T-cell (primary cell): ENCODE results near the gene SPEG. TPM values are rescaled to one million over a fixed set of nuclear protein-coding genes. Genes with fewer than 3 reads are reported as not detected.

Experiments
- ATAC-seq, 4 experiments: fragments of 200-7000 bp in 3 of 4; fragments of 150-1000 bp in 1 of 4; cut with Tn5 transposase; replicated peaks in 1 of 4; 1 replicate in 3 of 4; 2 replicates in 1 of 4; pipeline ENCODE4 v1.10.0; 2021; ENCODE audit warnings: moderate library complexity in 3 of 4, mild to moderate bottlenecking in 2 of 4, moderate number of reproducible peaks in 1 of 4
- CTCF ChIA-PET, 2 donors: fragments of 300-600 bp; sonication (Branson Sonifier 250); formaldehyde crosslinking; loops; one replicate each; lab custom pipeline; 2022; ENCODE audit warnings: antibody characterized with exemption in 2 of 2; lab: Charles Lee
- POLR2A ChIA-PET, 2 donors: fragments of 300-600 bp; sonication (Branson Sonifier 250); formaldehyde crosslinking; loops; one replicate each; lab custom pipeline; 2022; ENCODE audit warnings: antibody characterized with exemption in 2 of 2; lab: Charles Lee
- DNase-seq, 35 experiments: peaks; one replicate each; pipeline versions ENCODE4 v3.0.0 to v3.0.0-alpha.2; 2013 to 2023
- H3K27ac ChIP-seq: one replicate; pipeline ENCODE4 v1.5.1; 2013; ENCODE audit warnings: low read length
- H3K27me3 ChIP-seq, 2 experiments: replicated peaks in 1 of 2; 1 replicate in 1 of 2; 2 replicates in 1 of 2; pipeline versions ENCODE4 v1.6.1 to v1.7.0; 2013; ENCODE audit warnings: low read length in 1 of 2, mixed read lengths in 1 of 2; ENCODE audit not compliant: control insufficient read depth in 2 of 2, insufficient read depth in 2 of 2; ENCODE audit errors: extremely low read depth in 1 of 2
- H3K36me3 ChIP-seq, 2 donors: 1 replicate in 1 of 2; 2 replicates in 1 of 2; pipeline versions ENCODE4 v1.6.1 to v1.7.0; 2013; ENCODE audit warnings: low read length in 1 of 2; ENCODE audit not compliant: control insufficient read depth in 2 of 2, insufficient read depth in 1 of 2; ENCODE audit errors: extremely low read depth in 1 of 2
- H3K4me1 ChIP-seq, 2 experiments: 1 replicate in 1 of 2; 2 replicates in 1 of 2; pipeline versions ENCODE4 v1.6.1 to v1.7.0; 2013; ENCODE audit warnings: low read length in 2 of 2, mixed read lengths in 1 of 2; ENCODE audit not compliant: insufficient read depth in 2 of 2, control insufficient read depth in 1 of 2; ENCODE audit errors: extremely low read depth in 1 of 2
- H3K4me3 ChIP-seq, 2 donors: 1 replicate in 1 of 2; 2 replicates in 1 of 2; pipeline versions ENCODE4 v1.5.1 to v1.7.0; 2013; ENCODE audit warnings: mild to moderate bottlenecking in 2 of 2, low read length in 1 of 2, moderate library complexity in 1 of 2; ENCODE audit not compliant: control insufficient read depth in 1 of 2; ENCODE audit errors: extremely low read depth in 1 of 2
- H3K9me3 ChIP-seq: 2 replicates; pipeline ENCODE4 v1.7.0; 2013
- H3K27ac Mint-ChIP-seq, 2 donors: one replicate each; pipeline ENCODE4 v1.8.0; 2020 to 2021; ENCODE audit warnings: mild to moderate bottlenecking in 2 of 2, mixed read lengths in 2 of 2
- H3K27me3 Mint-ChIP-seq, 2 donors: one replicate each; pipeline ENCODE4 v1.8.0; 2021 to 2022; ENCODE audit warnings: mixed read lengths in 2 of 2
- H3K36me3 Mint-ChIP-seq: one replicate; pipeline ENCODE4 v1.8.0; 2021; ENCODE audit warnings: mixed read lengths
- H3K4me1 Mint-ChIP-seq, 3 donors: one replicate each; pipeline ENCODE4 v1.8.0; 2020 to 2022; ENCODE audit warnings: mixed read lengths in 3 of 3, mild to moderate bottlenecking in 1 of 3
- H3K4me3 Mint-ChIP-seq, 3 donors: one replicate each; pipeline ENCODE4 v1.8.0; 2020 to 2022; ENCODE audit warnings: mild to moderate bottlenecking in 3 of 3, mixed read lengths in 3 of 3, moderate library complexity in 3 of 3
- H3K9me3 Mint-ChIP-seq, 3 donors: one replicate each; pipeline ENCODE4 v1.8.0; 2020 to 2022; ENCODE audit warnings: mixed read lengths in 3 of 3
- WGBS: methylation state at CpG from one replicate; pipeline ENCODE4 v1.1.5; 2013; ENCODE audit warnings: missing lambda C conversion rate; ENCODE audit not compliant: insufficient coverage; 5-methylcytosine and 5-hydroxymethylcytosine counted together
- total RNA-seq, 35 experiments: library from RNA in 6 of 35; stranded (reverse) in 6 of 35; fragments of 120-200 nt in 1 of 35; gene quantifications; one replicate each; pipeline versions ENCODE4 v1.2.1 to v1.2.4 and lab custom pipeline; 2013 to 2026

The SPEG gene
- total RNA-seq, 5 donors from 2014 or later (not counting 1 experiment from before 2014, with no cell fraction given) = 13.8 to 23.9 (median 18.9) TPM

DNA sequence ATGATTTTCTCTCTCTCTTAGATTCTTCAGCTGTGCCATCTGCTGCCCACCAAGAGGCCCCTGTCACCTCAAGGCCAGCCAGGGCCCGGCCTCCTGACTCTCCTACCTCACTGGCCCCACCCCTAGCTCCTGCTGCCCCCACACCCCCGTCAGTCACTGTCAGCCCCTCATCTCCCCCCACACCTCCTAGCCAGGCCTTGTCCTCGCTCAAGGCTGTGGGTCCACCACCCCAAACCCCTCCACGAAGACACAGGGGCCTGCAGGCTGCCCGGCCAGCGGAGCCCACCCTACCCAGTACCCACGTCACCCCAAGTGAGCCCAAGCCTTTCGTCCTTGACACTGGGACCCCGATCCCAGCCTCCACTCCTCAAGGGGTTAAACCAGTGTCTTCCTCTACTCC lies 54.7 kb downstream of the SPEG start:
- Mint-ChIP-seq H3K27ac (no peak overlapping the region), H3K9me3 (no peaks in the 10 kb centered on the region), H3K36me3 (no peaks in the 10 kb centered on the region), H3K4me1 (peaks cover 0 to 5% (median 5%) of the 10 kb centered on the region in 3 donors), H3K27me3 (peaks cover 31 to 60% of the 10 kb centered on the region in 2 donors), H3K4me3 (no peak overlapping the region)
- ChIA-PET POLR2A (no interaction called here), CTCF (no interaction called here)
- peaks cover 0 to 7% of the 10 kb centered on the region in 2 experiments for H3K4me1 ChIP-seq
- peaks cover 6 to 92% of the 10 kb centered on the region in 2 experiments for H3K27me3 ChIP-seq
- no peak overlapping the region for H3K27ac ChIP-seq
- WGBS = 57% methylated on average over 3 of the region's 9 CpGs
- H3K4me3 ChIP-seq = no peak overlapping the region
- no peaks in the 10 kb centered on the region for H3K36me3 ChIP-seq
- H3K9me3 ChIP-seq = no peaks in the 10 kb centered on the region
- ATAC-seq (no peak), DNase-seq (no peak)

DNA sequence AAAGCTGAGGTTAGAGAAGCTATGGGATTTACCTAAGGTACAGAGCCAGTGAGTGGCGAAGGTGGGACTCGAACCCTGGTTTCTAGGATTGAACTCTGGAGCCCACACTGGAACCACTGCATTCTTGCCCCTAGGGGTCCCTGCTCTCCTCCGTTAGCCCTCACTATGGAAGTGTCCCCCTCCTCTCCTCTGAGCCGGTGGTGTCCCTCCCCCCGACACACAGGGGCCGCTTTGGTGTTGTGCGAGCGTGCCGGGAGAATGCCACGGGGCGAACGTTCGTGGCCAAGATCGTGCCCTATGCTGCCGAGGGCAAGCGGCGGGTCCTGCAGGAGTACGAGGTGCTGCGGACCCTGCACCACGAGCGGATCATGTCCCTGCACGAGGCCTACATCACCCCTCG lies 55.5 kb downstream of the SPEG start:
- H3K9me3 ChIP-seq = no peaks in the 10 kb centered on the region
- ATAC-seq = no peak

DNA sequence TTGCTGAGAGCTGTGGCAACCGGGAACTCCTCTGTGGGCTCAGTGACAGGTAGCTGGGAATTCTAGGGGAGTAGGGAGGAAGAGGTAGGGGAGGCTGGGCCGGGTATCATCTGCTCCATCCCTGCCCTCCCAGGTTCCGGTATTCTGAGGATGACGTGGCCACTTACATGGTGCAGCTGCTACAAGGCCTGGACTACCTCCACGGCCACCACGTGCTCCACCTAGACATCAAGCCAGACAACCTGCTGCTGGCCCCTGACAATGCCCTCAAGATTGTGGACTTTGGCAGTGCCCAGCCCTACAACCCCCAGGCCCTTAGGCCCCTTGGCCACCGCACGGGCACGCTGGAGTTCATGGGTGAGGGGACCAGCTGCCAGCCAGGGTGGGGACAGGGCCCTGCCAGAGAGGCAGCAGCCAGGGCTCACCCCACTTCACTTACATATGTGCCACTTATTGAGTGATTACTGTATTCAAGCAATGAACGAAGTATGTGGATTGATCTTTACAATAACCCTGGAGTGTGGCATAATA lies 56.0 kb downstream of the SPEG start:
- no peak overlapping the region for H3K27ac Mint-ChIP-seq
- no peak overlapping the region for H3K4me3 Mint-ChIP-seq
- Histone ChIP-seq H3K4me1 (peaks cover 0 to 5% of the 10 kb centered on the region in 2 experiments), H3K9me3 (no peaks in the 10 kb centered on the region), H3K27ac (no peak overlapping the region), H3K4me3 (no peak overlapping the region), H3K36me3 (no peaks in the 10 kb centered on the region), H3K27me3 (peaks cover 4 to 95% of the 10 kb centered on the region in 2 experiments)
- DNase-seq = no peak
- no peaks in the 10 kb centered on the region for H3K9me3 Mint-ChIP-seq
- POLR2A ChIA-PET = no interaction called here
- H3K27me3 Mint-ChIP-seq = peaks cover 36 to 65% of the 10 kb centered on the region in 2 donors
- no peaks in the 10 kb centered on the region for H3K36me3 Mint-ChIP-seq
- WGBS = 79% methylated on average over 5 of the region's 10 CpGs
- CTCF ChIA-PET = no interaction called here
- H3K4me1 Mint-ChIP-seq = no peaks in the 10 kb centered on the region
- no peak for ATAC-seq

More for the DNA sequence above, 55.5 kb downstream of the SPEG start:
- Mint-ChIP-seq H3K9me3 (no peaks in the 10 kb centered on the region), H3K27ac (no peak overlapping the region), H3K4me3 (no peak overlapping the region), H3K4me1 (peaks cover 0 to 2% (median 2%) of the 10 kb centered on the region in 3 donors), H3K27me3 (peaks cover 37 to 65% of the 10 kb centered on the region in 2 donors), H3K36me3 (no peaks in the 10 kb centered on the region)
- DNase-seq = no peak
- WGBS = 80% methylated on average over 21 of the region's 23 CpGs
- CTCF ChIA-PET = no interaction called here
- Histone ChIP-seq H3K36me3 (no peaks in the 10 kb centered on the region), H3K4me3 (no peak overlapping the region), H3K4me1 (peaks cover 0 to 1% of the 10 kb centered on the region in 2 experiments), H3K27ac (no peak overlapping the region), H3K27me3 (peaks cover 6 to 95% of the 10 kb centered on the region in 2 experiments)
- POLR2A ChIA-PET = no interaction called here

DNA sequence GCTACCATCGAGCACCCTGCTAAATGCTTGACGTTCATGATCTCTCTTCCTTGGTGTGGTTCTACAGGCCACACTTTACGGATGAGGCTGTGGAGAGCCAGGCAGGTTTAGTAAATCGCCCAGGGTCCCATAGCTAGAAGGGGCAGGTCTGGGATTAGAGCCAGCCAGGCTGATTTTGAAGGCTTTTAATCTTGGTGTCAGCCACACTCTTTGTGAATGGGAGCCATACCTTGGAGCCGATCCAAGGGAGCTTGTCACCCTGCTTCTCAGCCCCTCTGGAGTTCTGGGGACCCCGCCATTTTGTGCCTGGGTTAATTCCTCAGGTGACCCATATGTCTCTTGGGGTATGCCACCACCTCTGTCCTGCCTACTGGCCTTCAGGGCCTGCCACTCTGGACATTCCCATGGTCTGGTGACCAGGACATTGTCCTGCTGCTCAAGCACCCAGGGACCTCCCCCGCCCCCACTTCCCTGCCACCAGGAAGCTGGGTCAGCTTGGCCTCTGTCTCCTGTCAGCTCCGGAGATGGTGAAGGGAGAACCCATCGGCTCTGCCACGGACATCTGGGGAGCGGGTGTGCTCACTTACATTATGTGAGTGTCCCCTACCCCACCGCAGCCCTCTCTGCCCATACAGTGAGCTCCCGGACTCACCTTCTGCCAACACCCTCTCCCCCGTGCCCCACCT lies 56.8 kb downstream of the SPEG start:
- H3K27ac Mint-ChIP-seq = no peak overlapping the region
- POLR2A ChIA-PET = no interaction called here
- Histone ChIP-seq H3K4me3 (no peak overlapping the region), H3K9me3 (no peaks in the 10 kb centered on the region), H3K27ac (no peak overlapping the region), H3K4me1 (peaks cover 0 to 11% of the 10 kb centered on the region in 2 experiments), H3K27me3 (peaks cover 0 to 95% of the 10 kb centered on the region in 2 experiments), H3K36me3 (no peaks in the 10 kb centered on the region)
- CTCF ChIA-PET = interaction anchor here in 1 of 2 donors (0.5 kb wide), 1 partner anchor 50 kb away, joined by 3 read pairs; no protein-coding TSS in a partner anchor
- 71% methylated on average over 10 of the region's 14 CpGs for WGBS
- H3K4me3 Mint-ChIP-seq = no peak overlapping the region
- DNase-seq = no peak
- peaks cover 34 to 66% of the 10 kb centered on the region in 2 donors for H3K27me3 Mint-ChIP-seq
- H3K36me3 Mint-ChIP-seq = no peaks in the 10 kb centered on the region
- ATAC-seq = no peak
- H3K4me1 Mint-ChIP-seq = peaks cover 2 to 3% (median 2%) of the 10 kb centered on the region in 3 donors
- no peaks in the 10 kb centered on the region for H3K9me3 Mint-ChIP-seq

DNA sequence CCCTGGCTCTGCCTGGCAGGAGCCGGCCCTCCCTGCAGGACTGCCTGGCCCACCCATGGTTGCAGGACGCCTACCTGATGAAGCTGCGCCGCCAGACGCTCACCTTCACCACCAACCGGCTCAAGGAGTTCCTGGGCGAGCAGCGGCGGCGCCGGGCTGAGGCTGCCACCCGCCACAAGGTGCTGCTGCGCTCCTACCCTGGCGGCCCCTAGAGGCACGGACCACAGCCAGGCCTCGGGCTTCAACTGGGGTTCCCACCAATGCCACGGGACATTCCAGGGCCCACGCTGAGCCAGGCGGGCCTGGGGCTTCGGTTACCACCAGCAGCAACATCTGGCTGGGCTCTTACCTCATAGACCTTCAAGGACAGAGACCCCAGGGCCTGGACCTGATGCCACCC lies 57.9 kb downstream of the SPEG start:
- Histone ChIP-seq H3K4me3 (no peak overlapping the region), H3K4me1 (peaks cover 2 to 23% of the 10 kb centered on the region in 2 experiments), H3K27ac (no peak overlapping the region), H3K36me3 (no peaks in the 10 kb centered on the region), H3K27me3 (peaks cover 3 to 96% of the 10 kb centered on the region in 2 experiments), H3K9me3 (no peaks in the 10 kb centered on the region)
- POLR2A ChIA-PET = no interaction called here
- DNase-seq = no peak
- no peak overlapping the region for H3K4me3 Mint-ChIP-seq
- no peaks in the 10 kb centered on the region for H3K9me3 Mint-ChIP-seq
- peaks cover 38 to 67% of the 10 kb centered on the region in 2 donors for H3K27me3 Mint-ChIP-seq
- no peaks in the 10 kb centered on the region for H3K36me3 Mint-ChIP-seq
- WGBS = 62% methylated on average over 17 of the region's 20 CpGs
- peaks cover 9 to 13% (median 12%) of the 10 kb centered on the region in 3 donors for H3K4me1 Mint-ChIP-seq
- no peak overlapping the region for H3K27ac Mint-ChIP-seq
- CTCF ChIA-PET = no interaction called here
- ATAC-seq = no peak

DNA sequence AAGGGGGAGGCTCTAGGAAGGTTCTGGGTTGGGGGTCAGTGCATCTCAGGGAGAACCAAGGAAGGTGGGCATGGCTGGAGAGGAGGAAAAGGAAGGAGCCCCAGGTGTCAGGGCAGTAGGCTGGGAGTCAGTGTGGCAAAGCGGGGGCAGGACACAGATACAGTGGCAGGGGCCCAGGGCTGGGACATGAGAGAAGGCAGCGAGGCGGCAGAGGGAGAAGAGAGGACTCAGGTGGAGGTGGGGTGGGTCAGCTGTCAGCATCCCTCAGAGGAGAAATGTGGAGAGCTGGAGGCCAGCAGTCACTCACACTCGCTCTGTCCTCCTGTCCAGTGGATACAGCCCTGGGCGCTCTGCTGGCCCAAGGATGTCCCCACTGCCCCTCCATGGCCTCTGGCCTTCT lies 58.4 kb downstream of the SPEG start:
- DNase-seq (no peak), ATAC-seq (no peak)
- CTCF ChIA-PET = interaction anchor here in 1 of 2 donors (0.8 kb wide), 1 partner anchor 17 kb away, joined by 3 read pairs; no protein-coding TSS in a partner anchor
- no peak overlapping the region for H3K4me3 Mint-ChIP-seq
- no peak overlapping the region for H3K27ac ChIP-seq
- H3K36me3 Mint-ChIP-seq = no peaks in the 10 kb centered on the region
- H3K4me1 Mint-ChIP-seq = peaks cover 12 to 14% (median 13%) of the 10 kb centered on the region in 3 donors
- no peaks in the 10 kb centered on the region for H3K36me3 ChIP-seq
- no peaks in the 10 kb centered on the region for H3K9me3 Mint-ChIP-seq
- H3K27me3 ChIP-seq = peaks cover 3 to 97% of the 10 kb centered on the region in 2 experiments
- POLR2A ChIA-PET = no interaction called here
- no peak overlapping the region for H3K4me3 ChIP-seq
- H3K9me3 ChIP-seq = no peaks in the 10 kb centered on the region
- 100% methylated on average over 1 of the region's 5 CpGs for WGBS
- H3K4me1 ChIP-seq = peaks cover 2 to 28% of the 10 kb centered on the region in 2 experiments
- peaks cover 36 to 64% of the 10 kb centered on the region in 2 donors for H3K27me3 Mint-ChIP-seq
- no peak overlapping the region for H3K27ac Mint-ChIP-seq
